ENCODE measurements around the gene PTGES3L. TPM values are rescaled to one million over a fixed set of nuclear protein-coding genes. Genes with fewer than 3 reads are reported as not detected.
A peak's percentile ranks its signal among the peaks of the same experiment; 100 is the strongest.
"Not testable (repeated sequence)": the region's sequence is repeated elsewhere in the genome, so short reads cannot be mapped to it uniquely, and the experiment has no call there.

PTGES3L gene
- total RNA-seq, 1 donor from 2014 or later = 2.0 TPM

GRCh38 chr17:42929497-42929844 lies 50.4 kb downstream of the PTGES3L start:
- Mint-ChIP-seq H3K9me3 (no peaks in the 10 kb centered on the region), H3K36me3 (ENCODE audit: low read depth) (no peaks in the 10 kb centered on the region), H3K4me3 (no peak overlapping the region), H3K27ac (no peak overlapping the region), H3K27me3 (peaks cover 2% of the 10 kb centered on the region), H3K4me1 (peaks cover 9% of the 10 kb centered on the region)
- POLR2A ChIA-PET = interaction anchor here (0.6 to 1.8 kb wide), 4 partner anchors 15 to 352 kb away, joined by 3 to 8 read pairs (median 6); partner anchors contain the start of genes BECN1 and PSMC3IP
- CTCF ChIA-PET = interaction anchor here (0.8 to 1.9 kb wide), 4 partner anchors 69 to 351 kb away, joined by 3 to 11 read pairs (median 8); partner anchors contain the start of genes AOC2, PSMC3IP and RPL27
- TF ChIP-seq, protein P1, sequence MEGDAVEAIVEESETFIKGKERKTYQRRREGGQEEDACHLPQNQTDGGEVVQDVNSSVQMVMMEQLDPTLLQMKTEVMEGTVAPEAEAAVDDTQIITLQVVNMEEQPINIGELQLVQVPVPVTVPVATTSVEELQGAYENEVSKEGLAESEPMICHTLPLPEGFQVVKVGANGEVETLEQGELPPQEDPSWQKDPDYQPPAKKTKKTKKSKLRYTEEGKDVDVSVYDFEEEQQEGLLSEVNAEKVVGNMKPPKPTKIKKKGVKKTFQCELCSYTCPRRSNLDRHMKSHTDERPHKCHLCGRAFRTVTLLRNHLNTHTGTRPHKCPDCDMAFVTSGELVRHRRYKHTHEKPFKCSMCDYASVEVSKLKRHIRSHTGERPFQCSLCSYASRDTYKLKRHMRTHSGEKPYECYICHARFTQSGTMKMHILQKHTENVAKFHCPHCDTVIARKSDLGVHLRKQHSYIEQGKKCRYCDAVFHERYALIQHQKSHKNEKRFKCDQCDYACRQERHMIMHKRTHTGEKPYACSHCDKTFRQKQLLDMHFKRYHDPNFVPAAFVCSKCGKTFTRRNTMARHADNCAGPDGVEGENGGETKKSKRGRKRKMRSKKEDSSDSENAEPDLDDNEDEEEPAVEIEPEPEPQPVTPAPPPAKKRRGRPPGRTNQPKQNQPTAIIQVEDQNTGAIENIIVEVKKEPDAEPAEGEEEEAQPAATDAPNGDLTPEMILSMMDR (IDR thresholded peaks at IDR 0.05) = no peak
- ATAC-seq (ENCODE audit: low read depth) (no peak), DNase-seq (no peak)
- intact Hi-C loops (cut with micrococcal nuclease) = loop anchor here (1.0 to 2.0 kb wide), 3 partner anchors 87 to 208 kb away; no protein-coding TSS in a partner anchor

GRCh38 chr17:42928714-42929496 lies 51.0 kb downstream of the PTGES3L start:
- H3K27ac Mint-ChIP-seq = peak overlapping the region; percentile 75
- H3K27me3 Mint-ChIP-seq = peaks cover 2% of the 10 kb centered on the region
- no peak overlapping the region for H3K4me3 Mint-ChIP-seq
- no peaks in the 10 kb centered on the region for H3K9me3 Mint-ChIP-seq
- H3K4me1 Mint-ChIP-seq = peaks cover 9% of the 10 kb centered on the region
- ATAC-seq (ENCODE audit: low read depth) = peak; percentile 89
- POLR2A ChIA-PET = interaction anchor here (0.6 to 1.8 kb wide), 5 partner anchors 16 to 439 kb away, joined by 3 to 8 read pairs (median 4); partner anchors contain the start of genes BECN1 and PSMC3IP
- CTCF ChIA-PET = interaction anchor here (0.7 to 1.9 kb wide), 6 partner anchors 10 to 351 kb away, joined by 3 to 11 read pairs (median 6); partner anchors contain the start of genes AOC2, PSMC3IP and RPL27
- H3K36me3 Mint-ChIP-seq (ENCODE audit: low read depth) = no peaks in the 10 kb centered on the region
- TF ChIP-seq, protein P1 (IDR thresholded peaks at IDR 0.05) = no peak
- intact Hi-C loops (cut with micrococcal nuclease) = loop anchor here (1.0 to 2.0 kb wide), 3 partner anchors 86 to 208 kb away; no protein-coding TSS in a partner anchor
- no peak for DNase-seq

- ATAC-seq (ENCODE audit: low read depth) = no peak
- ChIA-PET CTCF (no interaction called here), POLR2A (interaction anchor here (0.7 kb wide), 1 partner anchor 128 kb away, joined by 11 read pairs; no protein-coding TSS in a partner anchor)
- peaks cover 9% of the 10 kb centered on the region for H3K4me1 Mint-ChIP-seq
- H3K27me3 Mint-ChIP-seq = peaks cover 5% of the 10 kb centered on the region
- no peak overlapping the region for H3K4me3 Mint-ChIP-seq
- intact Hi-C loops (cut with micrococcal nuclease) = no loop called here
- TF ChIP-seq, protein P1 (IDR thresholded peaks at IDR 0.05) = no peak
- DNase-seq = no peak
- no peak overlapping the region for H3K27ac Mint-ChIP-seq
- H3K9me3 Mint-ChIP-seq = no peaks in the 10 kb centered on the region
- no peaks in the 10 kb centered on the region for H3K36me3 Mint-ChIP-seq (ENCODE audit: low read depth)
Measured at GRCh38 chr17:42924891-42925290, 55.0 kb downstream of the PTGES3L start.

DNA sequence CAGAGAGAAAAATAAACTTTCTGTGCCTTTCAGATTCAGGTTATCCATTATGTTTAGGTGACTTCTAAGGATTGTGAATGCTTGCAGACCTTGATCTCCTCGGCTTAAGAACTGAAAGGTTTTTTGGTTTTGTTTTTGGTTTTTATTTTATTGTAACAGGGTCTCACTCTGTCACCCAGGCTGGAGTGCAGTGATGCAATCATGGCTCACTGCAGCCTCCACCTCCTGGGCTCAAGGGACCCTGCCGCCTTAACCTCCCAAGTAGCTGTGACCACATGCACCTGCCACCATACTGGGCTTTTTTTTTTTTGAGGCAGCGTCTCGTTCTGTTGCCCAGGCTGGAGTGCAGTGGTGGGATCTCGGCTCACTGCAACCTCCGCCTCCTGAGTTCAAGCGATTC lies 56.4 kb downstream of the PTGES3L start:
- POLR2A ChIA-PET; CTCF ChIA-PET; DNase-seq; H3K9me3 Mint-ChIP-seq; ATAC-seq (ENCODE audit: low read depth); H3K4me1 Mint-ChIP-seq; H3K27me3 Mint-ChIP-seq; intact Hi-C loops (cut with micrococcal nuclease); H3K36me3 Mint-ChIP-seq (ENCODE audit: low read depth); H3K27ac Mint-ChIP-seq; H3K4me3 Mint-ChIP-seq: not testable (repeated sequence)

DNA sequence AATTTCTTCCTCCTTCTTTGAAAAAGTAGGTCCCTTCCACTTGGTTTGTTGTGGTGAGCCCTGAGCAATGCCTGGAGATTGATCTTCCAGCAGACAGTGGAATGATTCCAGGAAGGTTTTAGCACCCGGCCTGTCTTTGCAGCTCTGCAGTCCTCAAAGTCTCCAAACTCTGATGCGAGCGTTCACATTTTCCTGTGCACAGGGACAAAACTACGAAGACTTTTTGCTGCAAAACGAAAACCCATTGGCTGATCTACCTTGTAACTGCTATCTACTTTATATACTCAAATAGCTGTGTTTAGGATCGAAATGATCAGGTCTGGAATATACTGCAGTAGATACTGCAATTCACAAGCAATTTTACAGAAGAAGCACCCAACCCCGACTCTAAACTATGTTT lies 57.6 kb downstream of the PTGES3L start:
- ChIA-PET CTCF (no interaction called here), POLR2A (no interaction called here)
- H3K36me3 Mint-ChIP-seq (ENCODE audit: low read depth) = no peaks in the 10 kb centered on the region
- TF ChIP-seq, protein P1 (IDR thresholded peaks at IDR 0.05) = no peak
- H3K9me3 Mint-ChIP-seq = no peaks in the 10 kb centered on the region
- no peaks in the 10 kb centered on the region for H3K4me1 Mint-ChIP-seq
- H3K4me3 Mint-ChIP-seq = no peak overlapping the region
- no peak overlapping the region for H3K27ac Mint-ChIP-seq
- DNase-seq (no peak), ATAC-seq (ENCODE audit: low read depth) (no peak)
- intact Hi-C loops (cut with micrococcal nuclease) = no loop called here
- H3K27me3 Mint-ChIP-seq = peaks cover 5% of the 10 kb centered on the region
